ENCODE results near the gene AKT3.

- TF ChIP-seq CTCF (IDR thresholded peaks at IDR 0.05) (no peak), EZH2 (IDR thresholded peaks at IDR 0.05) (no peak), EZH2phosphoT487 (IDR thresholded peaks at IDR 0.05) (no peak)
Observed at GRCh38 chr1:243572940-243573339, 277.1 kb downstream of the AKT3 start.

Data from neural progenitor cell (in vitro differentiated cells).